AG20443 (cell line): ENCODE measurements around the gene ANGEL2.
"Not testable (repeated sequence)": the region's sequence is repeated elsewhere in the genome, so short reads cannot be mapped to it uniquely, and the experiment has no call there.

Experiments
- DNase-seq: peaks from one replicate; pipeline ENCODE4 v3.0.0; 2012; ENCODE audit warnings: low spot score, mixed read lengths

ANGEL2 gene

DNA sequence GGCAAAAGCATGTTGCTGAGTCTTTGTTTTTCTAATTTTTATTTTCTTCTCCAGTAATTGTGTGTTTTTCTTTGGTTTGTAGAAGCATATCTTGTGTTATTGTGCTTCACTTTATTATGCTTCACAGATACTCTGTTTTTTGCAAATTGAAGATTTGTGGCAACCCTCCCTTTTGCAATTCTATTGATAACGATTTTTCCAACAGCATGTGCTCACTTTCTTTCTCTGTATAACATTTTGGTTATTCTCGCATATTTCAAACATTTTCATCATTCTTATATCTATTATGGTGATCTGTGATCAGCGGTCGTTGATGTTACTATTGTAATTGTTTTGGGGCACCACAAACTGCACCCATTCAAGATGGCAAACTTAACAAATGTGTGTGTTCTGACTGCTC lies 3.8 kb upstream of the ANGEL2 start:
- no peak for DNase-seq

DNA sequence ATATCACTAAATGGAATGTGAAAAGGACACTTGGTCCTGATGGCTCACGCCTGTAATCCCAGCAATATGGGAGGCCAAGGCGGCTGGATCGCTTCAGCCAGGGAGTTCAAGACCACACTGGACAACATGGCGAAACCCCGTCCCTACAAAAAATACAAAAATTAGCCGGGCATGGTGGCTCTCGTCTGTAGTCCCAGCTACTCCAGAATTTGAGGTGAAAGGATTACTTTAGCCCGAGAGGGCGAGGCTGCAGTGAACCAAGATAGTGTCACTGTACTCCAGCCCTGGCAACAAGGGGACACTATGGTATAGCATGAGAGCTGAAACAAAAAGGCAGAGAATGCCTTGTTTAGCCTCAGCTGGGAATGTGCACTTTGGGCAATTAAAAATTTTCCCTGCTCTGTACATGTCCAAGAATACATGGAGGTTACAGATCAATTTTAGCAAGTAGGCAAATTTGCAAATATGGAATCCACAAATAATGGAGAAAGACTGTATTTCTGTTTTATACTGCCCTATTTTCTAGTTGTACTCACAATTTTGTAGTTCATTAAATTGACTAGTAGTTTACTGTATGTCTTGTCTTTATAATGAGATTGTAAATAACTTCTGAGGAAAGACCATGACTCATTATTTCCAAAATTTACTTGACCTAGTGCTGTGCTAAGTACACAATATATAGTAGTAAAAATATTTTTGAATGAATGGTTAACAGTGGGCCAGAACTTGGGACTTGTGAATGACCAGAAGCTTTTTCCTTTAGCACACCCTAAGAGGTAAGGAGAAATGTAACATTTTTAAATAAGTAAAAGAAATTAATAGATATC lies 2.0 kb upstream of the ANGEL2 start:
- DNase-seq: no peak

DNA sequence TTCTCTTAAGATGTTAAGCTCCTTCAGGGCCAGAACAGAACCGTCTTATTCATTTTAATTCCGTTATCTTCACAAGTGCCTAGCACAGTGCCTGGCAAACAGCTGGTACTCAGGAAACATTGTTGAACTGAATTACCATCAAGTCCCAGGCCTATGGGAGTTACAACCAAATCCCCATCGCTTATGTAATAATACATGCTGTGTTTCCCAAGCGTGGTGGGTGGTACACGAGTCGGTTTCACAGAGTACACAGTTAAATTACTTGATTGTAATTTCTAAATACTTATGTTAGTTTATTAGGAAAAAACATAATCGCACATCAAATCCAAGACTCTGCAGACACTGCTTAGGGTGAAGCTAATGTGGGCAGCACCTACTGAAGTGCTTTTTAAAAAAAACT lies 1.0 kb downstream of the ANGEL2 start:
- DNase-seq: peak; percentile 21

DNA sequence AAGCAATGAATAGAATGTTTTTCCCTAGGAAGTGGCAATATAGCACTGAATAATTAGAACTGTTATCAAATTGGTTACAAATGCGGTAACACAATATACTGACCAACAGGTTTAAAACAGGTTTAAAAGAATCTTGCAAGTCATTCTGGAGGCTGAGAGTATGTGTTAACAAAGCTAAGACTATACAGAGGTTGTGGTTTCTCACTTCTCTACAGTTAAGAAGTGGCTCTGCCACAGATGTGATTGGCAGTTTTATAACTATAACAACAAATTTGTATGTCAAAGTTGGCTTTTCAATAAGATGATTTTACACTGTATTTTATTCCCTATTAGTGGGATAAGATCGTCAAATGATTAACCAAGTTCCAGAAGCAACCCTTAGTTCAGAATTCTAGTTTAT lies 7.1 kb downstream of the ANGEL2 start:
- DNase-seq: no peak

DNA sequence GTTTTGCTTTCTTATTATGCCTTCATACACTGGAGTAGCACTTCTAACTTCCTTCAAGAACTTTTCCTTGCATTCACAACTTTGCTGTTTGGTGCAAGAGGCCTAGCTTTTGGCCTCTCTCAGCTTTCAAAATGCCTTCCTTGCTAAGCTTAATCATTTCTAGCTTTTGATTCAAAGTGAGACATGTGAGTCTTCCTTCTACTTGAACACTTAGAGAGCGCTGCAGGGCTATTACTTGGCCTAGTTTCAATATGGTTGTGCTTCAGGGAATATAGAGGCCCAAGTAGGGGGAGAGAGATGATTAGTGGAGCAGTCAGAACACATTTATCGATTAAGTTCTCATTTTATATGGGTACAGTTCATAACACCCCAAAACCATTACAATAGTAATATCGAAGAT lies 12.4 kb downstream of the ANGEL2 start:
- DNase-seq: no peak

DNA sequence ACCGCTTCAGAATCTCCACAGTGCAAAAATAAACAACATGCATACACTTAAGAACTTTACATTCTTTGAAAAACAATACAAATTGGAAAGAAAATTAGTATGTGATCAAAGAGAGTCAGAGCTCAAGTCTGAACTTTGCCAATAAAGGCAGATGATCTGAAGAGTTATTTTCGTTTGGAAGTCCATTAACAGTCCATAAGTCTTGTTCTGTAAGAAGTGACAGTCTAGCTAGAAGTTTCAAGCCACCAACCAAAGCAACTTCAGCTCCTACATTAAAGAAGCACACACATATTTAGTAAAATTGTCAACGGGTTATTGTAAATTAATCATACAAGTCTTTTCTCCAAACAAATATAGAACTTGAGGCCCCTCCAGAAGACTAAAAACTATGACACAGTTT lies 20.7 kb downstream of the ANGEL2 start:
- no peak for DNase-seq

DNA sequence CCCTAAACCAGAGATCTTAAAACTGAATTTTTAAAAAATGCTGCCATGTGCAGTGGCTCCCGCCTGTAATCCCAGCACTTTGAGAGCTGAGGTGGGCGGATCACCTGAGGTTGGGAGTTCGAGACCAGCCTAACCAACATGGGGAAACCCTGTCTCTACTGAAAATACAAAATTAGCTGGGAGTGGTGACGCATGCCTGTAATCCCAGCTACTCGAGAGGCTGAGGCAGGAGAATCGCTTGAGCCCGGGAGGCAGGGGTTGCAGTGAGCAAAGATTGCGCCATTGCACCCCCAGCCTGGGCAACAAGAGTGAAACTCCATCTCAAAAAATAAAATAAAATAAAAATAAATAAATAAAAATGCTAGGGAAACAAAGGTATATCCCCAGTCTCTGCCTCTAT lies 21.7 kb downstream of the ANGEL2 start:
- not testable (repeated sequence) for DNase-seq

DNA sequence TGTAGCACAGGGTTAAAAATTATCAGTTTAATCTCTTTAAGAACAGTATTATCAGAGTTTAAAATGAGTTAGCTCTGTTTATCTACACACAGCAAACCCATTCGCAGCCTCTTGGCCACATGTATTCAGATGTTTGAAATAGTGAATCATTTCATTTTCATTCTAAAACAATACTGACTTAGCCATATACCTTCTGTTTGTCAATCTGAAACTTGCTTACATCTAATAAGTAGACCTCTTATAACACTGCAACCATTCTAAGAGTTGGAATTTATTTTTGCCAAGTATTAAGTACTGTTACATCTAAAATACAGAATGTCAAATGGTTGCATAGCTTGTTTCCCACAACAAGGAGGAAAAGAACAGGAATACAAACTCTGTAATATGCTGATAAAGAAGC lies 25.4 kb downstream of the ANGEL2 start:
- DNase-seq: no peak

DNA sequence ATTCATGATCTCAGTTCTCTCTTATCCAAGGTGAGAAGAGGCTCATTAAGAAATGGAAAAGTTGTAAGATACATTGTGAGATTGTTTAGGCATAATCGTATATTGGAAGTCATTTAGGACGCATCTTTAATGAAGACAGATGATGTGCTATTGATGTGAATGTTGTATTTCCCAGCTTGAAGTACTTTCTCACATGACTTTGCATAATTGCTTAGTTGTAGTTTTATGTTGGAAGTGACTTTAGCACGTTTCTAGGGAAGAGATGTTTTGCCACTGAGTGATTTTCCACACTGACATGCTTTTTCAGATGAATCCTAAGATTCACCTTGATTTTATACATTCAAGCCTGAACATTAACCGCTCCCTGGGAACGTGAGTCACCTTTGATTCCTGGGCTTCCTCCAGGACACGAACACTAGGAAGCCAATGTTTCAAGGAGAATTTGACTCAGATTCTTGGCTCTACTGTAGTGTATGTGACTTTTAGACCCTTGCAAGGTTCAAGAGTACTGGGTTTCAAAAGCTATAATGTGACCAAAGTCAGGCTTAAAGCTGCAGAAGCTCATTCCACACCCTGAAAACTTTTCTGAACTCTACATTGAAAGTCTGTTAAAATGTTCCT lies 27.9 kb downstream of the ANGEL2 start:
- DNase-seq: peak; percentile 27

DNA sequence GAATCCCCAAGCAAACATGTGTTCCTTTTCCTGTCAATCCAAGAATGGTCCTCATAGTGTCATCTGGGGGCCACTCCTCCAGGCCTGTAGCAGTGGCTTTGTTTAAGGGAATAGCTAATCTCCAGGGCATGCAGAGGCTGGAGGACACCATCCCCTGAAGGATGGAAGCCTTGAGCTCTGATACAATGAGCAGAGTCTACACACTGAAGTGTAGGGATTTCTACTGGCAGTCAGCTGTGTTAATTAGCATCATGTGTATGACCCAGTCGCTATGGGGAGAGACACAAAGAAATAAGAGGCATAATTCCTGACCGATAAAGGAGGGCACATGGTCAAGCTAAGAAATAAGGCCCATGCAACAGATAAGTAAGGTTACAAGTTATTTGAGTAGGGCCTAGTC lies 29.1 kb downstream of the ANGEL2 start:
- DNase-seq: no peak

DNA sequence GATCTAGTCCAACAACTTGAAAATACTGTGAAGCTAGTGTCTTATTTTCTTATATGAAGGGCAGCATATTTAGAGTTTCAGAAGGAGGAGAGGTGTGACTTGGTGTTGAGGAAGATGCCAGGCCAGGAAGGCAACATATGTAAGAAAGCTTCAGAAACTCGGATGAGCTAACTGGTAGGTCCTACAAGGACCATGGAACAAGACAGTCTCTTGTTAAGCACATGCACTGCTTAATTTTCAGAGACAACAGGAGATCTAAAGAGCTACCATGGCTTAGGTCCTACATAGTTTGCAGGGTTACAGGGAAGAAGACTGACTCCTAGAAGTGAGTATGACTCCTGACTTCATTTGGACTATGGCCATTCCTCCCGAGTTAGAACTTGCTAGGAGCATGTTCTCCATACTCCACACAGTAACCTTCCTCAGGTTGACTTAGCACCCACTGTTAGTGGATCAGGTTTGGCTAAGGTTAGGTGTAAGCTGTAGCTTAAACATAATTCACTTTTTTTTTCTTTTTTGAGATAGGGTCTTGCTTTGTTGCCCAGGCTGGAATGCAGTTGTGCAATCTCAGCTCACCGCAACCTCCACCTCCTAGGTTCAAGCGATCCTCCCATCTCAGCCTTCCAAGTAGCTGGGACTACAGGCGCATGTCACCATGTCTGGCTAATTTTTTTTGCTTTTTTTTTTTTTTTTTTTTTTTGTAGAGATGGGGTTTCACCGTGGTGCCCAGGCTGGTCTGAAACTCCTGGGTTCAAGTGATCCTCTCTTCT lies 31.0 kb downstream of the ANGEL2 start:
- DNase-seq: no peak

DNA sequence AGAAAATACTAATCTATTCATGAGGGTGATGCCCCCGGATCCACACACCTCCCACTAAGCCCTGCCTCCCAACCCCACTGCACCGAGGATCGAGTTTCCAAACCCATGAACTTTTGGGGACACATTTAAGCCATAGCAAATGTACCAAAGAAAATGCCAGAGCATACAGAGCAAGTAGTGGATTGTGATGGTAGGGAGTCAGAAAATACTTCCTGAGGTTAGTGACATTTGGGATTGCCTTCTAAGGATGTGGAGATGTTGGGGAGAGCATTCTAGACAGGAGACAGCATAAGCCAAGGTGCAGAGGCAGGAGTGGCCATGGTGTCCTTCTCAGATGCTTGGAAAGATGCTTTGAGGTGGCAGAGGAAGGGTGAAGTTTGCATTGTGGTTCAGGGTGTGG lies 32.2 kb downstream of the ANGEL2 start:
- DNase-seq: no peak

DNA sequence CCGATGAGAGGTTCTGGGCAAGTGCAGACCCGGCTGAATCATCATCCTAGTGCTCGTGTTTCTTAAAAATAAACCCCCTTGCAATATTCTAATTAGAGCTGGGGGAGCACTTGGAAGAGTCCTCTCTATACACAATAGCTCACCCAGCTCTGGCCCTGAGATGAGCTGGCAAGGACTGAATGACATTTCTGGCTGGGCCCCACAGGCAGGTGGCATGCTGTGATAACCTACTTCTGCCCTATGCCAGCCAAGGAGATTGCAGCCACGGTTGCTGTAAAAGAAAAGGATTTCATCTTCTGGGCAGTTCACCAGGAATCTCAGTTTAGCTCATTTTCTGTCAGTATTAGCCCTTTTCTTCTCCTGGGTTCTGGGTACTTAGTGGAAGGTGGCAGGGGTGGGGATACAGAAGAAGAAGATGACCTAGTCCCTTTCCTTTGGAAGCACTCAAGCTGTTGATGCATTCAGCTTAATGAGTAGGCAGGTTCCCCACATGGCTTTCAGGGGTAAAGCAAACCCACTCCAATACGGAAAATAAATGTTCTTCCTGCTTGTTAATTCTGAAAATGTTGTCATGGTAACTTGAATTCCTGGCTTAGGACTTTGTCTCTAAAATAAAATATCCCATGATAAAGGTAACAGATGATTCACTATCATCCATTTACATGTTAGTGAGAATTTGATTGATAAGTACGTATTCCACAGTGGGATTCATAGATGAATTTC lies 33.1 kb downstream of the ANGEL2 start:
- DNase-seq: no peak

DNA sequence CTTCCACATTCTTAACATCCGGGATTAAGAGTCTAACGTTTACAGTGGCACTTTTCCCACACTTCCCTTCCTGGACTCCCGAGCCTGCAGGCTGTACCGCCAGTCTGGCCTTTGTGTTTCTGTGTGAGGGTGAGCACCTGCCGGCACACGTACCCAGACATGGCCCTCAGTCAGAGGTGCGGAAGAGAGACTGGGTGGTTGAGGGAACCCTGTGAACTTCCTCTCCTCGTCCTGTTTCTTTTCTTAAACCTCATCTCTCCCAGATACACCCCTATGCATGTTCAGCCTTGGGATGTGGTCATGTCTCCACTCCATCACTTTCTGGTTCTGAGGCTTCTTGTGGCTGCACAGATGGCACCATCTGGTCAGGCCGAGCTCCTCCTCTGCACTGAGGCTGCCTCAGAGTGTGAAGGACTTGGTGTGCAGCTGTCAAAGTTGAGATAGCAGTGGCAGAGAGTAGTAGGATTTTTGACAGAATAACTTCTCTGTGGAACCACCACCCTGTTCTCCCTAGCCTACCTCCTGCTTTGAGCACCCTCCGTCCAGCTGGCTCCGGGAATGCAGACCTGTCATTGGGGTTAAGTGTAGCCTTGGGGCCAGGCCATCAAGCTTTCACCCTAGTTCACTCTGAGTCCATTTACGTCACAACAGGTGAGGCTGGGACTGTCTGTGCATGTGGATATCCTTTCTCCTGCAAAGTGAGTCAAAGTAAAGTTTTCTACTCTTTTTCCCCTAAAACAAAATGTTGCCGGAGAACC lies 33.9 kb downstream of the ANGEL2 start:
- no peak for DNase-seq

DNA sequence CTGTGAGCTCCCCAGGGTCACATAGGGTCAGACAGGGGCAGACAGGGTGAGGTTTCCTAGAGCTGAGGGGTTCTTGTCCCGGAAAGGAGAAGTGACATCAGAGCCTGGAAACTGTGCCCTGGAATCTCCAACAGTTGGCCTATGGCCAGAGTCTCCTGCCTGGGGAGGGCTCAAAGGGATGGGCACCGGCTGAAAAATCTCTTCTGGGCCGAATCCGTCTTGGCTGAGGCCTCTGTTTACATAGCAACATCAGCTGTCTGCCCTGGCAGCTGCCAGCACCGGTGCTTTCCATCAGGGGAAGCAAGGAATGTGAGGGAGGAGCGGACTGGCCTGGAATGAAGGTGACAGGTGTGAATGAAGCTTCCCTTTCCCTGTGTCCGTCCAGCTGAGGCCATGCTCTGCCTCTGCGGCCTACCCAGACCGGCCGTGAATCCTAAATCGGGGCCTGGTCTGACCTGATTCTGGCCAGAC lies 34.6 kb downstream of the ANGEL2 start:
- no peak for DNase-seq

DNA sequence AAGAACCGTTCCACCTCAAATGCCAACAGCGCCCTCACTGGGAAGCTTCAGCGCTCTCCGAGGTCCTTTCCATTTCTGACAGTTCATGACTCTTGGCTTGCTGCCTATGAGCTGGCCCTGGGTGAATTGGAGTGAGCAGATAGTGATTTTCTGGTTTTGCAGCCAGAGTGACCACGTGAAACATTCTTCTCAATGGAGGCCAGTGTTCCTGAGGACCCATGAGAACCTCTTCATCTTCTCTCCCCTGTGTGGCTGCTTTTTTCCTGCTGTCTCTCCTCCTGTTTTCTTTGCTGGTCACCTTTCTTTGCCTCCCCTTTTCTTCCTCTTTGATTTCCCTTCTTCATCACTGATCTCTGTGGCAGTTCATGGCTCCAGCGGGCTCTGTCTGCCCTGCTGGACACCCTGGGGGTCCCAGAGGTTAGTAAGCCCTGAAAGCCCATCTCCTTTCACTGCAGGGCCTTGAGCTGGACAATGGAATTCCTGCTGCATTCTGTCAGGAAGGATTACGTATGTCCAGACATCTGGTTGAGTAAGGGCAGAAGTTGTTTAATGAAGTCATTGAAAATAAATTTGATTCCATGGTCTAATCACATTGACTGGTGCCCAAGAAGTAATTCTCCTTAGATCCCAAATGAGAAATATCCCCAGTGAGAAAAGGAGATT lies 35.4 kb downstream of the ANGEL2 start:
- peak; percentile 40 for DNase-seq

DNA sequence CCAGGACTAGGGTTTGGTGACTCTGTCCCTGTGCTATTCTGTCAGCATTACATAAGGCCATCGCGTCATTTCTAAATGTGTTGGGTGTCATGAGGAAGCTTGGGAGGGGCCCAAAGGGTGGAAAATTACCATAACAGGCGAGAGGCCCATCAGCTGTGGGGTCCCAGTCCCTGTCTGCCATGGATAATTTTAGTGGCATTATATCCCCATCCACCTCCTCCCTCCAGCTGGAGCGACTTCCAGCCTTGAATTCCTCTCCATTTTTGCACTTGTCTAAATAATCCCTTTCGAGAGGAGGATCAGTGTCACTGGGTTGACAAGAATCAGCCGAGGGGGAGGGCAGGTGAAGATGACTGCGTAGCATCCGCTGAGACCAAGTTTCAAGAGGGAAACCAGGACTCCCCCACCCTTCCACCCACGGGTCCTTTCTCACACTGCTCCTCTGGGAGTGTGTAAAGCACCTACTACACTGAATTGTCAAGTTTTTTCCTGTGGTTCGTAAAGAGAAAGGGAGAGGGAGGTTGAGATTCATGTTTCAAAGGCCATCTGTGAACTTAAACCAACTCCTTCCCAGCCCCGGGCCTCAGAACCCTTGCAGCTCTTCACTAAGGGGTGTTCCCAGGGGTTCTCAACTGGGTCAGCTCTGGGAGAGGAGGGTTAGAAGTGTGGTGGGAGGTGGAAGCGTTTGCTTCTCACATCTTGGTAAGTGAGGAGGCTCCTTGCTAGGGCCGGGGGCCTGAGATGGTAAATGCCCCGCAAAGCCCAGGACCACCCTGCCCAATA lies 36.1 kb downstream of the ANGEL2 start:
- peak; percentile 1 for DNase-seq

DNA sequence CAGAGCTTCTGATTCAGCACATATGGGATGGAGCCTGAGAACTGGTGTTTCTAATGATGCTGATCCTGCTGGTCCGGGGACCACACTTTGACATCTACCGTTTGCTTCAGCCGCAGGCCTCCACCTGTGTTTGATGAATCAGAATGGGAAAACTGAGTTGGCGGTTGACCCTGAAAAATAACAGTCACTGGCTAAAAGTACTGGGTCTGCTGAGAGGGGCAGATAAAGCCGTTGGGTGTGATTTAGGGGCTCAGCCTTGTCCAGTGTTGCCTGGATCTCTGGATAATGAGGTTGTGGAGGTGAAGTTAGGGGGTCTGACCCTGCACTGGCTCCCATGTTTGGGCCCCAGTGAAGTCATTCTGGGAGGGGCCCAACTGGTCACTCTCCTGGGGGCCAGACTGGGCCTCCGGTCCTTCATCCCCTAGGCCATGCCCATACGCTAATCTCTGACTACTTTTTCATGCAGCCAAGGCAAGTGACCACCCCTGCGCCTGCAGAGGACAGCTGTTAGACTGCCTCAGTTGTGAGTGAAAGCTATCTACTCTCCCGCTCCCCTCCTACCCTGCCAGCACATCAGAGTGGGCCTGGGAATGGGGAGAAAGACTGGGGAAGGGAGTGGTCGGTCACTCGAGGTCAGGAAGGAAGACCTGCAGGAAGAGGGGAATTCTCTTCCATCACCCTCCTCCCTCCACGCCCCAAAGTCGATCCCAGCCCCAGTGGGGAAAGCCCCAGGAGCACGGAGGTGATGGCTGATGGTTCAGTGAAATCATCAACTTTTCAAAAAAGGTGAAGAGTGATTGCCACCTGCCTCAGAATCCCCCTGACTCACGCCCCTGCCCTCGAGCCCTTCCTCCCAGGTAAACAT lies 37.7 kb downstream of the ANGEL2 start:
- peak; percentile 2 for DNase-seq

DNA sequence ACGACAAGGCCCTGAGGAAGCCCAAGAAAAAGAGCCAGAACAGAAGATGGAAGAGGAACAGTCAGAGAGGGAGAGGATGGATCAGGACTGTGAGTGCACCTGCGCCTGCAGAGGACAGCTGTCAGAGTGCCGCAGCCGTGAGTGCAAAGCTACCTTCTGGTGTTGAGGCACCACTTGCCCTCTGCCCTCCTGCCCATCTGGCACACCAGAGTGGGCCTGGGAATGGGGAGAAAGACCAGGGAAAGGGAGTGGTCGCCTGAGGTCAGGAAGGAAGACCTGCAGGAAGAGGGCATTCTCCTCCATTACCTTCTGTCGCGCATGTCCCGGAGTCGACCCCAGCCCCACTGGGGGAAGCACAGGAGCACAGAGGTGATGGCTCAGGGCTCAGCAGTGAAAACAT lies 39.1 kb downstream of the ANGEL2 start:
- DNase-seq: no peak
